Measurements from ENCODE around the gene TEX22. TPM values are rescaled to one million over a fixed set of nuclear protein-coding genes. Genes with fewer than 3 reads are reported as not detected.

The TEX22 gene
- total and polyA plus RNA-seq, 7 donors, result 0.50 TPM; not detected in 6

DNA sequence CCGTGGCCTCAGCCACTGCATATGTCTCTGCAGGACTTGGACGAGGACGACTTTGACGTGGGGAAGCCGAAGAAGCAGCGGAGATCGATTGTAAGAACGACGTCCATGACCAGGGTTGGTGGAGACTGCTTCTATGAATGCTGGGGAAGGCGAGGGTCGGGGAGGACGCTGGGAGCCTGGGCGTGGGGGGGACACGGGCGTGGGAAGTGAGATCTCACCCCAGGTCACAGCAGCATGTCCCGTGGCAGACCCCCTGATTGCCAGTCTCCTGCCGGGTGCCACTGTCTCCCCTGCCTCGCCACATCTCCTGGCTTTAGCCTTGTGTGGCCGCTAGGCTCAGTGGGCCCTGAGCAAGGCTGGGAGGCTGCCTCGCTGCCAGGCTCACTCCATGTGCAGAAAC lies 29.9 kb upstream of the TEX22 start:
- H3K27me3 ChIP-seq, result no peaks in the 10 kb centered on the region
- no peak overlapping the region for H3K27ac ChIP-seq
- intact Hi-C loops (cut with DNase I), result no loop called here
- H3K9me3 ChIP-seq, result no peaks in the 10 kb centered on the region
- TF ChIP-seq POLR2A (IDR thresholded peaks at IDR 0.05) (no peak), POLR2AphosphoS5 (IDR thresholded peaks at IDR 0.05) (no peak), EP300 (IDR thresholded peaks at IDR 0.05) (no peak)
- H3K4me3 ChIP-seq, result no peak overlapping the region
- no peak for DNase-seq
- WGBS, 2 donors, result 95 to 96% methylated on average over 20 of the region's 20 CpGs
- H3K4me1 ChIP-seq, result peaks cover 0 to 13% (median 7%) of the 10 kb centered on the region in 4 donors
- peaks cover 0 to 35% (median 8%) of the 10 kb centered on the region in 4 donors for H3K36me3 ChIP-seq

DNA sequence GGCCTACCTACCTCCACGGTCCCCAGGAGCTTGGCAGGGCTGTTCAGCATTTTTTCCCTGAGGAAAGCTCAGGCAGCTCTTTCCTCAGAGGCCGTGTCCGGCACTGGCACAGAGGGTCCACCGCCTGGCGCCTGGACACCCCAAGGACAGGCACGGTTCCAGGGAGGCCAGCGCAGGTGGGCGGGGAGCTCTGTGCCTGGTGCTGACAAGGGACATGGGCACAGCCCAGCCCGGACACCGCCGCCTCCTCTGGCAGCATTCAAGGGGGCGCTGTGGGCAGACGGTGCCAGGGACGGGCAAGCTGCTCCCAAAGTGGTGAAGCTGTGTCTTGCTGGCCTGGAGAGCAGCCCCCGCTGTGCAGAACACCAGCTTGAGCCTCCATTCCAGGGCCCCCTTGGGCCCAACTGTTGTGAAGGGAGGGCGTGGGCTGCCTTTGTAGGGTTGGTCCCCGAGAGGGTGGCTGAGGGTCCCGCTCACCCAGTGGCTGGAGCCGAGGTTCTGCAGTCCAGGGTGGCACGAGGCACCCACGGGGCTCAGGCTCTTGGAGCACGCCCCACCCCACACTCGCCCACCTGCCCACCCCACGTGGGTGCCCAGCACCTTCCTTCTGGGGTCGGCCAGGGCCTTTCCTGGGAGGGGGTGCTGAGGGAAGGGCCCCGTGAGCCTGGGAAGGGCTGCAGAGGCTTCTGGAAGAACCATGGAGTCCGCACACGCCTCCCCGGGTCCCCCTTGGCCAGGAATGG lies 29.3 kb upstream of the TEX22 start:
- Histone ChIP-seq H3K9me3 (no peaks in the 10 kb centered on the region), H3K27ac (no peak overlapping the region), H3K4me3 (no peak overlapping the region), H3K36me3 (peaks cover 0 to 35% (median 8%) of the 10 kb centered on the region in 4 donors), H3K27me3 (no peaks in the 10 kb centered on the region), H3K4me1 (peaks cover 0 to 9% (median 4%) of the 10 kb centered on the region in 4 donors)
- TF ChIP-seq POLR2AphosphoS5 (IDR thresholded peaks at IDR 0.05), result no peak
- 92 to 95% methylated on average over 29 of the region's 29 CpGs for WGBS, 2 donors
- intact Hi-C loops (cut with DNase I), result no loop called here
- no peak for DNase-seq

GRCh38 chr14:105369653-105370040 lies 28.7 kb upstream of the TEX22 start:
- no peak overlapping the region for H3K4me3 ChIP-seq
- WGBS, 2 donors, result 96% methylated on average over 28 of the region's 28 CpGs
- H3K36me3 ChIP-seq, result peaks cover 0 to 35% (median 8%) of the 10 kb centered on the region in 4 donors
- H3K4me1 ChIP-seq, result peaks cover 0 to 5% (median 2%) of the 10 kb centered on the region in 4 donors
- DNase-seq, result no peak
- H3K9me3 ChIP-seq, result no peaks in the 10 kb centered on the region
- TF ChIP-seq EP300 (IDR thresholded peaks at IDR 0.05) (no peak), POLR2A (IDR thresholded peaks at IDR 0.05) (no peak), CTCF (IDR thresholded peaks at IDR 0.05) (no peak), POLR2AphosphoS5 (IDR thresholded peaks at IDR 0.05) (no peak)
- H3K27me3 ChIP-seq, result no peaks in the 10 kb centered on the region
- no peak overlapping the region for H3K27ac ChIP-seq
- intact Hi-C loops (cut with DNase I), result loop anchor here (2.0 to 5.0 kb wide), 2 partner anchors 43 to 119 kb away; no protein-coding TSS in a partner anchor

- no peak for DNase-seq
- intact Hi-C loops (cut with DNase I), result loop anchor here (5.0 kb wide), 1 partner anchor 38 kb away; no protein-coding TSS in a partner anchor
- no peaks in the 10 kb centered on the region for H3K27me3 ChIP-seq
- no peak overlapping the region for H3K4me3 ChIP-seq
- WGBS, 2 donors, result 87 to 91% methylated on average over 11 of the region's 11 CpGs
- H3K9me3 ChIP-seq, result no peaks in the 10 kb centered on the region
- no peak overlapping the region for H3K27ac ChIP-seq
- no peak for TF ChIP-seq CTCF (IDR thresholded peaks at IDR 0.05)
- TF ChIP-seq POLR2A (IDR thresholded peaks at IDR 0.05), result no peak
- TF ChIP-seq POLR2AphosphoS5 (IDR thresholded peaks at IDR 0.05), result no peak
- no peak for TF ChIP-seq EP300 (IDR thresholded peaks at IDR 0.05)
- H3K4me1 ChIP-seq, result peaks cover 0 to 4% (median 0%) of the 10 kb centered on the region in 4 donors
- peaks cover 0 to 9% (median 4%) of the 10 kb centered on the region in 4 donors for H3K36me3 ChIP-seq
These were observed 23.9 kb upstream of the TEX22 start for GRCh38 chr14:105374389-105374788.

DNA sequence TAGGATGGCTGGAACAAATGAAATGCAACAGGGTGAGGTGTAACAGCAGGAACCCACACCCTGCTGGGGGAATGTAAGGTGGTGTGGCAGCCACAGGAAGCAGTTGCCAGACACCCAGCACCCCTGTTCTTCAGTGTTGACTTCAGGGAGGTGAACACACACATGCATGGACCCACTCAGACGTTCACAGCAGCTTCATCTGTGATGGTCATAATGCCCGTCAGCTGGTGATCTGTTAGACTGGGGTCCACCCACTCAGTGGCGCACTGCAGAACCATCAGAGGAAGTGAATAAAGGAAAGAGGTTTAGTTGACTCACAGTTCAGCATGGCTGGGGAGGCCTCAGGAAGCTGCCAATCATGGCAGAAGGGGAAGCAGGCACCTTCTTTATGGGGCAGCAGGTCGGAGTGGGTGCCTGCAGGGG lies 22.7 kb upstream of the TEX22 start:
- intact Hi-C loops (cut with DNase I), result loop anchor here (5.0 kb wide), 1 partner anchor 62 kb away; no protein-coding TSS in a partner anchor
- H3K4me1 ChIP-seq, result peaks cover 0 to 4% (median 0%) of the 10 kb centered on the region in 4 donors
- H3K27ac ChIP-seq, result no peak overlapping the region
- peaks cover 0 to 13% (median 0%) of the 10 kb centered on the region in 4 donors for H3K36me3 ChIP-seq
- no peaks in the 10 kb centered on the region for H3K9me3 ChIP-seq
- 54 to 78% methylated on average over 4 of the region's 4 CpGs for WGBS, 2 donors
- DNase-seq, result no peak
- no peaks in the 10 kb centered on the region for H3K27me3 ChIP-seq
- TF ChIP-seq EP300 (IDR thresholded peaks at IDR 0.05) (no peak), CTCF (IDR thresholded peaks at IDR 0.05) (no peak), POLR2AphosphoS5 (IDR thresholded peaks at IDR 0.05) (no peak), POLR2A (IDR thresholded peaks at IDR 0.05) (no peak)
- no peak overlapping the region for H3K4me3 ChIP-seq

Data from sigmoid colon (tissue), 7 donors.